HG03108 (cell line): ENCODE data around the gene TNS1.

Experiments
- ATAC-seq: cut with Tn5 transposase; IDR thresholded peaks from one replicate; pipeline ENCODE4 v1.9.1; 2021; ENCODE audit warnings: moderate library complexity; ENCODE audit not compliant: unreplicated experiment

Gene TNS1

GRCh38 chr2:218015586-218016521 lies 13.1 kb upstream of the TNS1 start:
- ATAC-seq, result no peak

- no peak for ATAC-seq
Observed at GRCh38 chr2:218014706-218015585, 12.2 kb upstream of the TNS1 start.

GRCh38 chr2:218013289-218013688 lies 10.5 kb upstream of the TNS1 start:
- no peak for ATAC-seq

GRCh38 chr2:218012284-218012683 lies 9.5 kb upstream of the TNS1 start:
- no peak for ATAC-seq

GRCh38 chr2:218011653-218012040 lies 8.9 kb upstream of the TNS1 start:
- ATAC-seq, result no peak

- no peak for ATAC-seq
Observed at GRCh38 chr2:218010984-218011652, 8.3 kb upstream of the TNS1 start.

- ATAC-seq, result no peak
Observed at GRCh38 chr2:218010140-218010983, 7.6 kb upstream of the TNS1 start.

- ATAC-seq, result no peak
Observed at GRCh38 chr2:218009765-218010139, 7.0 kb upstream of the TNS1 start.

- ATAC-seq, result no peak
Observed at GRCh38 chr2:218009231-218009630, 6.4 kb upstream of the TNS1 start.

GRCh38 chr2:218008060-218009040 lies 5.6 kb upstream of the TNS1 start:
- no peak for ATAC-seq

- no peak for ATAC-seq
Observed at GRCh38 chr2:218006741-218007140, 3.9 kb upstream of the TNS1 start.

GRCh38 chr2:218005486-218005885 lies 2.7 kb upstream of the TNS1 start:
- ATAC-seq, result no peak

GRCh38 chr2:218005028-218005427 lies 2.2 kb upstream of the TNS1 start:
- no peak for ATAC-seq

GRCh38 chr2:218003981-218004419 lies 1.2 kb upstream of the TNS1 start:
- ATAC-seq, result no peak

- no peak for ATAC-seq
Observed at GRCh38 chr2:218003281-218003944, 618 bp upstream of the TNS1 start.

- ATAC-seq, result no peak
Observed at GRCh38 chr2:218002143-218002844, 501 bp downstream of the TNS1 start.

GRCh38 chr2:218001629-218002028 lies 1.2 kb downstream of the TNS1 start:
- ATAC-seq, result no peak

GRCh38 chr2:218000136-218000535 lies 2.7 kb downstream of the TNS1 start:
- ATAC-seq, result no peak
